Measurements from ENCODE around the gene ATOH8.

The ATOH8 gene

DNA sequence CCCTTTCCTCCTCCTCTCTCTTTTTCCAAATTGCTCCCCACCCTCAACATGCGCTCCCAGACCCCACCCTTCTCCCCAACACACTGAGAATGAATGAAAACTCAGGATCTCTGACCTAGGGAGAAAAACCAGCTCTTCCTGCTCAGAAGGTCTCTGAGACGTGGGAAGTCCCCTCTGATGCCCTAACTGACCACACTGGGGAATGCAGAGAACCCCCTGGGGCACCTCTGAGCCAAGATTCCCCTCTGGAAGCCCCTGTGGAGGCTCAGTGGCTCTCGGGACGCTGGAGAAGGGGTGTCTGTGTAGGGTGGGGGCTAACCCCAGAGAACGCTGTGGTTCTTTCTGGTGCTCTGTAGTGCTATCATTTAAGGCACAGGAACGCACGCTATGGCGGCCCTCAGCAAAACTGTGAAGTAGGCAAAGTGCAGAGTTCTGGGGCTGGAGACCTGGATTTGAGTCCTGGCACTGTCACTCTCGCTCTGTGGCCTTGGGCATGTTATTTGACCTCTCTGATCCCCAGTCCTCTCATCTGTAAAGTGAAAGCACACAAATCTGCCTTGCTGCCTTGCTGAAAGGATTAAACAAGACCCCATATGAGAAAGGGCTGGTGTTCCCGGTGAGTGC, 17.1 kb downstream of the ATOH8 start:
- DNase-seq (ENCODE audit: low read depth) = no peak

DNA sequence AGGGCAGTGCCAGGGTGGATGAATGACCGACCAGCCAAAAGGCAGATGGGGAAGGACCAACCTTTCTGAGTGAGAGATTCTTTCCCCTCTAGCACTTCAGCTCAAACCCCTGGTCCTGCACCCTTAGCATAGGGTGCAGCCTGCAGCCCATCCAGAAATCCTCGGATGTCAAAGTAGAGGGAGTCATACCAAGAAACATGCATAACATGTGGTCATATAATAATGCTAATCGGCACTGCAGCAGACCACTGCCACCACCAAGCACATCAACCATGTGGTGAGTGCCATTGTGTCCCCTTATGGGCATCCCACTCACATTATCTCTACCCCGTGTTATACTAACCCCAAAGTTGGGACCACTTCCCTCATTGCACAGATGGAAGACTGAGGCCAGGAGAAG, 17.7 kb downstream of the ATOH8 start:
- DNase-seq (ENCODE audit: low read depth) = no peak

DNA sequence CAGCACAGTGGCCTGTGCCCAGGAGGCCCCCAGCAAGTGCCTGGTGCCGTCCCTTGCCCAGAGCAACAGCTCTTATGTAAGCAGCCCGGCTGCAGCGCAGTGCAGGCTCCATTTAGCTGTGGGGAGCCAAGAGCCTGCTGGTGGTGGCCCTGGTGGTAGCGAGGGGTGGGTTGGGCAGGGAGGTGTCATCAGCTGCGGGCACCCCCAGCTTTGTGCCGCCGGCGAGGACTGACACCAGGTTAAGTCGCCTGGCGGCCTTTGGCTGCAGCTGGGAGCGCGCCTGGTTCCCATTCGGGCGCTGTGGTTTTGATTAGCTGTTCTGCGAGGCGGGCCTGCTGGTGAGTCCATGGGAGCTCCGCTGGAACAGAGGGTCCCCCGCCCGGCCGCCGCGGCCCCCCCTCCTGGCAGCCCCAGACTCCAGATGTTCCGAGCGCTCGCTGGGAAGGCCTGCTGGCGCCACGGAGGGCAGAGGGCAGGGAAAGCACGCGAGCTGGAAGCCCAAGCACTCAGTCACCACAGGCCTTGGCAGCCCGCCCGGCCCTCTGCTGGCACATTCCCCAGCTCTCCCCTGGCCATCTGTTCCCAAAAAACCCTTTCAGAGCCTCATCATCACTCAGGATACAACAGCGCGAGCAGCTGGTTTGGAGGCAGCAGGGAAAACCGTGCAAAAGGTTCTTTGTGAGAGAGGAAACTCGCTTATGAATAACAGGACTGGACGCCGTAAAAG, 18.4 kb downstream of the ATOH8 start:
- peak; percentile 99 for DNase-seq (ENCODE audit: low read depth)

DNA sequence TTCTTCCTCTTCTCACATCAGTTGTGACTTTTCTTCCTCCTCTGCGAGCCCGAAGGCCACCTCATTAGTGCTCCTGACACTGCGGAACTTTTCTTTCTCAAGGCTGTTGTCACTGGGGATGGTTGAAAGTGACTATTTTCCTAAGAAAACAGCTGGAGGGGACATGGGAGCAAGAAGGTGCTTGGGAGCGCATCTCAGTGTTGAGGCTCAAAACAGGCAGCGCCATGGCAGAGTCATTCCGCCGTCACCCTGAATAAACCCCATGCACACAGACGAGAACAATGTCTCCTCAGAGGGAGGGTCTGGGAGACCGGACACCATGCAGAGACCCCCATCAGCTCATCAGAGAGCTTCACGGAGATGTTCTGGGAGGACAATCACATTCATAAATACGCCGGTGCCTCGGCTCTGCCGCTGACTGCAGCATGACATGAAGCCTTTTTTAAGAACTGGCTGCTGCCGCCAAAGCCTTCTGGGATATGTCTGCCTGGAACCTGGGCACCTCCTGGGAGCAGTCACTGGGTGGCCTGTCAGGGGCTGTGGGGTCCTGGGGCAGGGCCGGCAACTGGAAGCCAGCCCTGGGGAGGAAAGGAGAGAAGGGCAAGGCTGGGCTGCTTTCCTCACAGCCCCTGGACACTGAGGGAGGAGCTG, 19.2 kb downstream of the ATOH8 start:
- no peak for DNase-seq (ENCODE audit: low read depth)

DNA sequence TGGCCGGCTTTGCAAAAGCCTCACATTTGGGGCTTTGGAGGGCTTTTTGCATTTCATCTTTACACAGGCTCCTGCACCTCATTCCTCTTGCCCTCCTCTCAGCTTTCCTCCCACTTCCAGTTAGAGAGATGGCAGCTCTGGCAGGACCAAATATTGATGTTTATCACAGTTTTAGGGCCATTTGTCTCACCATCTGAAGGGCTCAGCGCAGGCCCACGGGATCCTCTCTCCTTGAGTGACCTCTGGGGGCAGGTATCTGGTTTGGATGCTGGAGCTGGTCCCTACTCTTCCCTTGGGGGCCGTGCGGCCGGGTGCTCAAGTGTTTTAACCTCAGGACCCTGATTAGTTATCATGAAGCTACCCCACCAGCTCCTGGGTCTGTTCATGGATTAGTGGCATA, 19.9 kb downstream of the ATOH8 start:
- no peak for DNase-seq (ENCODE audit: low read depth)

DNA sequence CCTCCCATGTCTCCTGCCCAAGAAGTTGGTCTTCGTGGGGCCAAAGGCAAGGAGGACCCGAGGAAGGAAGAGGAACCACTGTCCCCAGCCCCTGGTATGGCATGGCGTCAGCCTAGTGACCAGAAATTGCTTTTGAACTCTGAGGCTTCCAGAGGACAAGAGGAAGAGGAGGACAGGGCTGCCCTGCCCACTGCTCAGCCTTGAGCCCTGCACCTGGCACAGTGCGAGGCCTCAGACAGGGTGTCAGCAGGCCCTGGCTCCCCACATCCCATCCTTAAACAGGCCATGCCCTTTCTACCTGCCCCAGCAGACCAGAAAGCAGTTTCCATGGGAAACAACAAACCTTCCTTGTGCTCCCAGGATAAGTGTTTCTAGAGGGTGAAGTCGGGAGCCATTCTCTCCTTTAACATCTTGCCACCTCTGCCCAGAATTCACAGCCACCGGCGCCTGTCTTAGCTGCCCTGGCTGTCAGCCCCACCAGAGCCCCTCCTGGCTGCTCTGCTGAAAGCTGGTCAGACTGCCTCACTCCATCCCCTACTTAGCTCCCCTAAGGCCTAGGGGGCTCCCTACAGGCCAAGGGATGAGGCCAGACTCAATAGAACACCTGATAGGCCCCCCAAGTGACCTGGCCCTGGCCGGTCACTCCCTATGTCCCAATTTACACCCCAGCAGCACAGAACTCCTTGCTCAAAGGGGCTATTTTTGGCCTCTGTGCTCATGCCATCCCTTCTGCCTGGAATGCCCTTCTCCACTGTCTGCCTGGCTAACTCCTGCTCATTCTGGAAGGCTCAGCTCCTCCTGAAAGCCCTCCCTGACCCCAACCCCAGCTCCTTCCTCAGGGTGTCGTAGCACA, 20.6 kb downstream of the ATOH8 start:
- DNase-seq (ENCODE audit: low read depth) = no peak

DNA sequence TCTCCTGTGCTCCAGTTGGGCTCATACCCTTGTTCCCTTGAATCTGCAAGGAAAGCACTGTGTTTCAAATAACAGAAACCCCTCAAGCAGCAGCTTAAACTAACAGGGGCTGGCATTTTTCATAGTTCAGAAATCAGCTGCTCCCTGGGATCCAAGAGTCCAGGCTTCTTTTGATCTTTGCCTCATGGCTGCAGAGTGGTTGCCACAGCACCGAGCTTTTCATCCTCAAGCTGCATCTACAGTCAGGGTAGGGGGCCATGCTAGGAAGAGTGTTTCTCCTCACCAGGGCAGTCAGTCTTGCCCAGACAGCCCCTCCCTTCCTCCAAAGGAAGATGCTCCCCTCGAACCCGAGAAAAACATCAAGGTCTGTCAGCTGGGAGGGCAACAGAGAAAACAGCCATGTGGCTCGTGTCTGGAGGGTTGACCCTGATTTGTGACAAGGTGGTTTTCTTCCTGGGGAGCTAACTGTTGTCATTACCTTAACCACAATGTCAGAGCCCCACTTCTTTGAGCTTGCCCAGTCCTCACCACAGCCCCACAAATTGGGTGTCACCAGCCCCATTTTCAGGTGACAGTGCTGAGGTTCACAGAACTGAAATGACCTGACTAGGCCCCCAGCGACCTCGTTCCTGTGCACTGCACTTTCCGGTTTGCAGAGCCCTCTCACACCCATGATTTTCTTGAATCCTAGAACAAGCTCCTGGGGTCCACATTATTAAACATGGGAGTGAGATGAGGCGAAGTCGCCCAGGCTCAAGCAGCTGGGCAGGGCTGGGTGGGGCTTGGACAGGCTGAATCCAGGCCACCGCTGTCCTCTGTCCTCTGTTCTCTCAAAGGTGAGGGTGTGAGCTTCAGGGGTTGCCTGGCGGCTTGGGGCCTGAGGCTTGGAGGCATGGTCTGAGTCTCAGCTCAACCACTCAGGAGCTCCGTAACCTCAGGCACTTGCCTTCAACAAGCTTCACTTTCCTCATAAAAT, 21.9 kb downstream of the ATOH8 start:
- no peak for DNase-seq (ENCODE audit: low read depth)

DNA sequence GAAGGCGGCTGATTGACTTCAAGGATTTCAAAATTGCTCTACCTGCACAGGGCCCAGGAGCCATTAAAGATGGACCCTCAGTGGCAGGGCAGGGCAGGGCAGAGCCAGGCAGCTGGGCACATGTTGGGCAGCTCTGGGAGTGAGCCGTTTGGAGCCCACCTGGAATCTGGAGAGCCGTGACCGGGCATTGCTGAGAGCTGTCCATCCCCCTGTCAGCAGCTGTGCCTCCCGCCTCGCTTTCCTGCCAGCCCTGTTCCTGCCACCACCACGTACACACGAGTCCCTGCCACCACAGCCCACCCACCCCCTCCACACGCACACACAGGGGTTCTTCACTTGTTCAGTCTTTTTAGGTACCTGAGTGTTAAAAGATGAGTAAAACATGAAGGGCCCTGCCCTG, 22.9 kb downstream of the ATOH8 start:
- DNase-seq (ENCODE audit: low read depth) = no peak

DNA sequence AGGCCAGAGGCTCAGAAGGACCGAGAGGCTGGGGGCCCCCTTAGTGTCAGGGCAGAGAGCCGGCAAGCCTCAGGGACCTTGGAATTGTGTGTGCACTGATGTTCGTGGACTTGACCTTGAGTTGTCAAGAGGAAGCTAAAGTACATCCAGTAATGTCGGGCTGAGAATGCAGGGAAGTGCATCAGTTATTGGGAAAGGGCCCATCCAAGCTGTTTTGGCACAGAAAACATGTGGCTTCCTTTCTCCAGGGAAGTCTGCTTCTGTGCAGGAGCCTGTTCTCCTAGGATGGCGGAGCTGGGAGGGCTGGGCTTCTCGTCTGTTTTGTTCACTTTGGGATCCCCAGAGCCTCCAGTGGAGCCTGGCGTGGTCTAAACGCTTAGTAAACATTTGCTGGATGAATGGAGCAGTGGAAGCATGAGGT, 23.7 kb downstream of the ATOH8 start:
- no peak for DNase-seq (ENCODE audit: low read depth)

DNA sequence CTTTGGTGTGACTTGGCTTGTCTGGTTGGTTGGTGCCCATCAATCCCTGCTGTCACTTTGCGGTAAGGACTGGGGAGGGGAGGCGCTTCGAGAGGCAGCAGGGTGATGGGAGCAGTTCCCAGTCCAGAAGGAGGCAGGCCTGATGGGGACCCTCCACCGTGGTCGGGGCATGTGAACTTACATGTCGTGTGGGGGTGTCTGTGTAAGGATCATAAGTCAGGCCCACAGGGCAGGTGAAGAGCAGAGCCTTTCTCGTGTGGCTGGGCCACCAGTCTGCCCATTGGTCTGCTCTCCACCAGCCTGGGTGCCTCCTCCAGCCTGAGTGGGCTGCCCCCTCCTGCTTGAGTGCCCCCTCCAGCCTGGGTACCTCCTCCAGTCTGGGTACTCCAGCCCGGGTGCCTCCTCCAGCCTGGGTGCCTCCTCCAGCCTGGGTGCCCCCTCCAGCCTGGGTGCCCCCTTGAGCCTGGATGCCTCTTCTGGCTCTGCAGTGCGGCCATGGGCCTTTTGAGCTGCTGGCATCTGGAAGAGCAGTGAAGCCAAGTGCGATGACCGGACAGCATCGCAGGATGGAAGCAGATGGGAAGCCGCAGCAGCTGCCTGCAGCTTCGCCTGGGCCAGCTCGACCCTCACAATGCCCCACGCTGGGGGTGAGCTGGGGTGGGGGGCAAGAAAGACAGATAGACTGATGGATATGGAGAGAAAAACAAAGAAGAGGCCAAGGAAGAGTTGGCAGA, 25.0 kb downstream of the ATOH8 start:
- DNase-seq (ENCODE audit: low read depth) = no peak

DNA sequence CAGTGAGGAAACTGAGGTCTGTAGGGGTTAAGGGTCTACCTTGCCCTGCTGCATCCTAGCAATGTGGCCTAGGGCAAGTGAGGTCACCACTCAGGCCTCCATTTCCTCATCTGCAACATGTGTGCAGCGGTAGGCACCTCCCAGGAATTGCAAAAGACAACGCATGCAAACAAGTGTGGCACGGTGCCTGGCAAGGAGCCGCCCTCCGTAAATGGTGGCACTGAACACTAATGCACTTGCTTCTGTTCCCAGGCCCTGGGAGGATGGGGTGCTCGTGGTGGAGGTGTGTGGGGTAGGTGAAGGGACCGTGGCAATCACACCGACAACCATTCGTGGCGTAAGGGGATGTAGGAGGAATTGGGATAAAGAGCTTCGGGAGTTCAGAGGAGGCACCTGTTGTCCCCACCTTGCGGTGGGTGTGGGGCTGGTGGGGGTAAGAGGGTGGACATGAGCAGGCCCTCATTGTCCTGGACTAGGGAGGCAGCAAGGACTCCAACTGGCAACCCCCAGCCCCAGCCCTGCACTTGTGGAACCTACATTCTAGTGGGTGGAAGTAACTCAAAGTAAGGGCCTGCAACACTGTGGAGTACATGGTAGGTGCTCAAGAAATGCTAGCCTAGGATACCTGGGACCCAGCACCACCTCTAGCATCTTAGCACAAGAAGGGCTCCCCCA, 26.0 kb downstream of the ATOH8 start:
- no peak for DNase-seq (ENCODE audit: low read depth)

DNA sequence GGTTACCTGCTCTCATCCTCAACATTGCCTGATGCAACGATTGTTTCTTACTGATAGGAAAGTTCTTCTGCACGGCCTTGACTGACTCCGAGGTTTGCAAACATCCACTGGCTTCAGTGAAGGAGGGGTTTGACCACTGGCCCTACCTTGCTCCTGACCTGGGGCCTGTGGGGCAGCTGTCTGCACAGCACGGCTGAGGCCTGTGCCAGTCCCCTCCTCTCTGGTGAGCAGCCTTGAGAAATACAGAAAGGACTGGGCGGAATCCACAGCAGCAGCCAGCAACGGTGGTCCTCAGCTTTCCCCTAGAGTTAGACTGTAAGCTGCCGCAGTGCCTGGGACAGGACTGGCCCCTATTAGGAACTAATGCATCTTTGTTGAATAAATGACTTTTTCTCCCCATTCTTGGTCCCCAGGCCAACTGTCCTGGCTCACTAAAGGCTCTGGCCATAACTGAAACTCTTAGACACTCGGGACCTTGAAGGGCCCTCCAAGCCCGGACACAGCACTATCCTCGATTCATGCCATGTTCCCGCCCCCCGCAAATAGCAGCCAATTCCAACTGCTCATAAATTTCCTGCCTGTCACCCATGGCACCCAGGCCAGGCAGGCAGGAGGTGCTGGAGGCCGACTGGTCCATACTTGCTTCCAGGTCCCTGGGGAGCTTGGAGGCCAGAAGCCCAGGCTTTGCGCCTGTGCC, 26.7 kb downstream of the ATOH8 start:
- no peak for DNase-seq (ENCODE audit: low read depth)

DNA sequence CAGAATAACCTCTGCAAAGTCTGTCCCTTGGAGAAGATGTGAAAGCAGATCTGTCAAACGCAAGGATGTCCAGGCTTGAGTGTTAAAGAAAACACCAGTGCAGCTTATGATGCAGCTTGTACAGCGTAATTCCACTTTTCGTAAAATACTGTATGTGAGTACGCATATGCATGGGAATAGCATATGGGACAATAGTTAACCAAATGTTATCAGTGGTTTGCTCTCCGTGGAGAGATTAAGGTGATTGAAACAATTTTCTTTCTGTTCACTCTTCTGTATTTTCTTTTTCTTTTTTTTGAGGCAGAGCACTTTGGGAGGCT, 27.2 kb downstream of the ATOH8 start:
- no peak for DNase-seq (ENCODE audit: low read depth)

DNA sequence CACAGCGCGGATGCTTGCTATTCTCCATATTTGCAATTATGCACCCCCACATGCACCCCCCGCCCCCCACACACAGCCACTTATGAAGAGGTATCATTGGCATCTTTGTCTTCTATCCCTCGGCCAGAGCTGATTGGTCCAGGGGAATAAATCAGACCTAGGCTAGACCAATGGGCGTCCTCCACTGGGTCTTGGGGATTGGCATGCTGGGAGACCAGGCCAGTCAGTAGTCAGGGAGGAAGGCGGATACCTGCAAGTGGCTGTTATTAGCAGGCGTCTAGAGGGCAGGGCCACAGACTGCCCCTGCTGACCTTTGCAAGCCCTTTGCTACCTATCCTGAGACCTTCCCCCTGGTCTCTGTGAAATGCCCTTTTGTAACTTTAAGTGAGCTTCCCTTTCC, 30.0 kb downstream of the ATOH8 start:
- no peak for DNase-seq (ENCODE audit: low read depth)

DNA sequence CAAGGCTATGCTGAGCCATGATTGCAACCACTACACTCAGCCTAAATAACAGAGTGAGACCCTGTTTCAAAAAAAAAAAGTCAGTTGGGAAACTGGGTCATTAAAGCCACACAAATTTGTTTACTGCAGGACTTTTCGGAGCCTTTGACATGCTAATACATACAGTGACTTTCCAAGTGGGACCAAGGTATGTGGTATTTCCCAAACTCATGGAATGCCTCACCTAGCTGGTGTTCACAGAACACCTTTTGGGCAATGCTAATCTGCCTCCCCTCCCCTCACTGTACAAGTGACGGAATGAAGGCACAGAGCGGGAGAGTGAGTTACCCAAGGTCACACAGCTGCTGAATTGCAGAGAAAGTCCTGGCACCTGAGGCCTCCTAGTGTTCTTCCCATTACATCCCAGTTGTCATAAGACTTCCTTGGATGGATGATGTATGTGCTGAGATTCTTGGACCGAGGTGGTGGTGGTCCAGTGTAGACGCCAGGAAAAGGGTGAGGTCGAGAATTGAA, 30.7 kb downstream of the ATOH8 start:
- DNase-seq (ENCODE audit: low read depth) = no peak

DNA sequence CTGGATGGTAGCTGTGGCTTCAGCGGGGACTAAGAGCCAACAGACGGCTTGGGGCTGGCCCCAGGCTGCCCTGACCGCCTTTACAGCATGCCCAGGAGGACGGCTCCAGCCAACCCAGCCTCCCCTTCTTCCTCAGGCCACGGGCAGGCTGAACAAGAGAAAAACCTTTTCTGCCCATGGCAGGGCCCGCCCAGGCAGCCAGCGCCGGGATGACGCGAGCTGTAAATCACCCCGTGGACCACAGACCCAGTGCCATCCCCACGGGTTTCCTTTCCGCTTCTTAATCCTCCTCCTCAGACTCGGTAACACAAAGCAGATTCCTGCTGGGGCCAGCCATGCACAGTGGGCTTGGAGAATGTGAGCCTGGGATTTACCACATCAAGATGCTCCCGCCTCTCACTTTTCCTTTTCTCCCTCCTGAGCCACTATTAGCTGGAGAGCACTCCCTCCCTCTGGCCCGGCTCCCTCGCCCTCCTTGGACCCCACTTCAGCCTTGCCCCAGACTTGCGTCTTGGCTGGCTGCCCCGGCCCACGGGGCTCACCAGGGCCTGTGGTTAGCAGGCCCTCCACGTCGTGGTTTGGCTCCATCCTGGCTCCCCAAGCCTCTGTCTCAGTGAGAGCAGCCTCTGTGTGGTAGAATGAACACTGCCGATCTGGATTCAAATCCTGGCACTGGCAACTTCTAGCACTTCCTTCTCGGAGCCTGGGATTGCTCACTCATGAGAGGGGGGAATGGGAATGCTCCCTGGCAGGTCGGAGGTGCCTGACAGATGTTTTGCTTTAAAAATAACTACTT, 31.4 kb downstream of the ATOH8 start:
- peak; percentile 61 for DNase-seq (ENCODE audit: low read depth)

DNA sequence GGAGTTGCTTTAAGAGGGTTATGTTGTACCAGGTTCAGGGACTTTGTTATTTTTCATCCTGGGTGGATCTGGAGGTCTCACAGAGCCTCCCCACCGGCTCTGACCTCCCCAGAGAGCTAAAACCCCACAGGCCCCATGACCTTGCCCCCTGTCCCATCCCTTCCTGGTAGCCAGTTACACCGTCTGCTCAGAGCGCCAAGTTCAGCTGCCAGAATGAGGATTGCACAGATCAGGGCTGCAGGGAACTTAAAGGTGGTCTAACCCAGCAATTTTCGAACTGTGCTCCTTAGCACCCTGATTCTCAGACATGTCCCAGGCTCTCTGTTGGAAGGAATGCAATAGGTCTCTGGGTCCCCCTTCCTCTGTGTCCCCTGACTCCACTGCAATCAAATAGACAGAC, 32.1 kb downstream of the ATOH8 start:
- no peak for DNase-seq (ENCODE audit: low read depth)

DNA sequence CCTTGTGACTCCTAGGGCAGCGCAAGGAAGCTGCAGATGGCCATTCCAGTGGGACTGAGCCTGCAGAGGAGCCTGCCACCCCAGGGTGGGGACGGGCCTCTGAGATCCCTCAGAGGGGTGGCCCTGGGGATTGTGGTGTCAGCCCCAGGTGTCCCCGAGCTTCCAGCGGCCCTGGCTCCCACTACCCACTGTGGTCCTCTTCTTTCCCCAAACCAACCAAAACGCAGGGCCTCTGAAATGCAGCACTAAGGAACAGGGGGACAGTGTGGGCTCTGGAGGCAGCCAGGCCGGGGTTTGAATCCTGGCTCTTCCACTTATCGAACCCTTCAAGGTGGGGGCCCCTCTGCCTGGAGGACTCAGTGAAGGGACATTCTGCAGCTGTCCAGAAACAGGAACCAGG, 32.7 kb downstream of the ATOH8 start:
- no peak for DNase-seq (ENCODE audit: low read depth)

DNA sequence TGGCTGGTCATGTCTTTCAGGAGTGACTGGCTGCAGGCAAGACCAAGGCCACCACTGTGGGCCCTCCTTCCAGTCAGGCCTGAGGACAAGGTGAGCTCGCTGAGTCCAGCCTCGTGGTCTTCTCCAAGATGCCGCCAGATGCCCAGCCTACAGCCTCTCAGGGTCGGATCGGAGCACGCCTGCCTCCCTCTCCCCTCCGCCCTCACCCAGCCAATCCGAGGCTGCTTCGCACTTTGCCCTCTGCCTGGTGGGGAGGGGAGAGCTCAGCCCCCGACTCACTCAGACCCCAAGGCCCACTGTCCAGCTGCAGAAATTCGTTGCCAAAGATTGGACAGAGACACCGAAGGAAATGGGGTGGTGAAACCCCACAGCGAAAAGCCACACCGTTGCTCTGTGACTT, 33.1 kb downstream of the ATOH8 start:
- DNase-seq (ENCODE audit: low read depth) = no peak
